PC-3 (cell line): ENCODE results near the gene UPF2.

Source experiments
- CTCF ChIP-seq: fragments of 300-600 bp; sonication (generic); conservative IDR thresholded peaks from 2 replicates; pipeline ENCODE4 v1.5.1; 2017; ENCODE audit warnings: antibody characterized with exemption, low read depth, mild to moderate bottlenecking, low read length
- EZH2 ChIP-seq: fragments of 300-600 bp; sonication (generic); IDR thresholded peaks from one replicate; pipeline ENCODE4 v1.6.1; 2017; ENCODE audit warnings: antibody characterized with exemption, mild to moderate bottlenecking, low read length; ENCODE audit not compliant: unreplicated experiment
- EZH2phosphoT487 ChIP-seq: fragments of 300-600 bp; sonication (generic); IDR thresholded peaks from 2 replicates; pipeline ENCODE4 v1.6.1; 2018; ENCODE audit warnings: mild to moderate bottlenecking, antibody characterized with exemption, low read length, borderline replicate concordance

GRCh38 chr10:11891776-11892486, 150.7 kb downstream of the UPF2 start:
- TF ChIP-seq CTCF, result no peak
- no peak for TF ChIP-seq EZH2
- no peak for TF ChIP-seq EZH2phosphoT487
